CD4-positive, alpha-beta T cell treated with Interleukin-21 for 1 hour (primary cell): ENCODE data around the gene APRT.
"Not testable (repeated sequence)": the region's sequence is repeated elsewhere in the genome, so short reads cannot be mapped to it uniquely, and the experiment has no call there.

Experiments
- DNase-seq: peaks from one replicate; pipeline ENCODE4 v3.0.0-alpha.2; 2020

APRT gene

GRCh38 chr16:88784856-88785105, 26.9 kb downstream of the APRT start:
- DNase-seq = no peak

- peak; percentile 49 for DNase-seq
Observed at GRCh38 chr16:88784074-88784855, 27.5 kb downstream of the APRT start.

DNA sequence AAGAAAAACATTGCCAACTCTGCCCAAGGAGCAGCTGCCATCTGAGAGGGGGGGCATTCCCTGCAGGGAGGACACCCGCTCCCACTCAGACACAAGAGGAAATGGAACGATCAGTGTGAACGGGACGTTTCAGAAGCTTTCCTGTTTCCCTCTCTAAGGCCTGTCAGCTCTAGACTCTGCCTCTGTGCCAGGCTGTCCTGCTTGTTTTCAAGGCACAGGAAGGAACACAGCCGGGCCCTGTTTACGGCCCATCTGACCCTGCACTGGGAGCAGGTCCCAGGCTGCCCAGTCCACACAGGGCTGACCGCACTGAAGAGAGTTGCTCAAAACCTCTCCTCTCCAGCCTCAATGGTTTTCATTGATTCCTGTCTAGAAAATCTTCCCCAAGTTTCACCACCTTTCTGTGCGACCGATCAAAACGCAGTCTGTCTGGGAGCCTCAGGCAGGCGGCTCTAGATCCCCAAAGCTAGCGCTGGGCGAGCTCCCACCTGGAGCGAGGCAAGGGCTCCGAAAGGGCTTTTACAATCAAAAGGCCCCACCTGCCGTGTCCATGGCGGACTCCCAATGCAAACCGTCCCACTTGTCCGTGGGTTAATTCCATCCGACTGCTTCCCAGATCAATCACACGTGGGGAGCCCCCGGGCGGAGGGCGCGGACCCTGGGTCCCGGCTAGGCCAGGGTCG, 28.2 kb downstream of the APRT start:
- peak; percentile 31 for DNase-seq

DNA sequence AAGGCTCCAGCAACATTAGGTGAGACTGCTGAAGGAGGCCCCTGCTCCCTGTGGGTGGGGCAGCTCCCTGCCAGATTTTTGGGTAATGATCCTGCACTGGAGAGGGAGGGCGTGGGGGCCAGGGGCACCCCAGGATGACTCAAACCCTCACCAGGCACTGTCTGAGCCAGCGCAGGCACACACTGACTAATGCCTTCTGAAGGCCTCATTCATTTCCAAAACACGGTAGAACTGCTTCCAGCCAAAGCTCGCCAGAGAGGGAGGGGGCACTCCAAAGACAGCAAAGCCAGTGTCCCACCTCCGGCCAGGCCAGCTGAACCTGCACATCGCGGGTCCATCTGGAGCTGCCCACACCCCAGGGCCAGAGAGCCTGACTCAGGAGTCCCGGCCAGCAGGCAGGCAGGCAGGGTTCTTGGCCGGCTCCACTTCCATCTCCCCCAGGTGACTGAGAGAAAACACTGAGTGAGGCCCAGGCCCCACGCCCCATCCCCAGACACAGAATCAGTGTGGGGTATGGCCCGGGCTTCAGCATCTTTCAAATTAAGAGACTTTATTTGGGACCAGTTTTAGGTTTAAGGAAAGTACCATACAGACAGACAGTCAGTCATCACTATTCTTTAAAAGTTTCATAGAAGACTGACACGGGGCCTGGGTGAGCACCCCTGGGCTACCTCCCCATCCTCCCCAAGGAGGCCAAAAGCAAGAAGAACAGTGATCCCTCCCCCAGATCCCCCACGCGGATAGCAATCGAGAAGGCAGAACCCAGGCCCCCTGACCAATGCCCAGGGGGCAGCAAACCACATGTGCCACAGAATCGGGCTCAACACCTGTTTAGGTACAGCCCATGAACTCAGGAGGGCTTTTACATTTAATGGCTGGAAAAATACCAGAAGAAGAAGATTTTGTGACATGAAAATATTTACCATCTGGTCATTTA, 29.0 kb downstream of the APRT start:
- DNase-seq = no peak

GRCh38 chr16:88781140-88782077, 30.3 kb downstream of the APRT start:
- peak; percentile 75 for DNase-seq

DNA sequence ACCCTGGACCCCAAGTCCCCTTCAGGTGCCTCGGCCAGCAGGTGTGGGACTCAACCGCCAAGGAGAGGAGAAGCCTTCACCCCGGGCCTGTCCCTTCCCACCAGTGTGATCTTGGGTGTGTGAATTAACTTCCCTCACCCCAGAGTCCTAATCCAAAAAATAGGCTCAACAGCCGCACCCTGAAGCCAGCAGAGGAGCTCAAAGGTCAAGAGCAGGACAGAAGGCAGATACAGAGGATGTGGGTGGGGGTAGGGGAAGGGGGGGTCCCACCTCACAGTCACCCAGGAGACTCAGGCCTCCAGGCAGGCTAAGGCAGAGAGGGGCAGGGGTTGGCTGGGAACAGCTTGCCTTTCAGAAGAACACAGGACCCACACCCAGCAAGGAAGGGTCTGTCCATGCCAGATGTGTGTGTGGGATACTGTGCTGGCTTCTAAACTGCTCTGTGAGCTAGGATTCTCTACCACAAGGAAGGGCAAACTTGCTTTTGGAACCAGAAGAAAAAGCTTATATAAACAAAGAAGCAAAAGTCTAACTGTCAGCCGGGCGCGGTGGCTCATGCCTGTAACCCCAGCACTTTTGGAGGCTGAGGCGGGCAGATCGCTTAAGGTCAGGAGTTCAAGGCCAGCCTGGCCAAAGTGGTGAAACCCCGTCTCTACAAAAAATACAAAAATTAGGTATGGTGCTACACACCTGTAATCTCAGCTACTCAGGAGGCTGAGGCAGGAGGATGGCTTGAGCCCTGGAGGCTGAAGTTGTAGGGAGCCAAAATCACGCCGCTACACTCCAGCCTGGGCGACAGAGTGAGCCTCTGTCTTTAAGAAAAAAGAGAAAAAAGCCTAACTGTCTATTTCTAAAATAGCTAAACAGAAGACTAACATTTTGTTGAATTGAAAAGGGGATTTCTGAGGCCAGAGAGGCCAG, 31.3 kb downstream of the APRT start:
- no peak for DNase-seq

GRCh38 chr16:88779406-88780141, 32.2 kb downstream of the APRT start:
- no peak for DNase-seq

DNA sequence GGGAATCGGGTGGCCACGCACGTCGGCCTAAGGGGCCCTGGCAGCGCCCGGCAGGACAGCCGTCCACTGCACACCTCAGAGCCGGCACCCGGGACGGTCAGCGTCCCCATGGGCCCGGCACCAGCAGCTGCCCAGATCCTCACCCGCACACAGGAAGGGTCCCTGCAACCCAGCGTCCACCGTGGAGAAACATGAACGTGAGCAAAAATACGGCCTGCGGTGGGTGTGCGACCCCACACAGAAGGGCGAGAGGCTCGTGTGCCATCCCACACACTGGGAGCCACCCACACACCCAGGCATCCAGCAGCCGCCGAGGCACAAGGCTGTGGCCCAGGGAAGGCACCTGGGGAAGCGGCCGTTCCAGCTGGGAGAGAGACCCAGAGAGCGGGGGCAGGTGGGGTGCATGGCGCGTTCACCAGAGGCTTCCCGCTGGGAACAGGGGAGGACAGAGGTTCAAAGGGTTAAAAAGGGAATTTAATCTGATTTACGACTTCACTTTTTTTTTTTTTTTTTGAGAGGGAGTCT, 33.1 kb downstream of the APRT start:
- no peak for DNase-seq

DNA sequence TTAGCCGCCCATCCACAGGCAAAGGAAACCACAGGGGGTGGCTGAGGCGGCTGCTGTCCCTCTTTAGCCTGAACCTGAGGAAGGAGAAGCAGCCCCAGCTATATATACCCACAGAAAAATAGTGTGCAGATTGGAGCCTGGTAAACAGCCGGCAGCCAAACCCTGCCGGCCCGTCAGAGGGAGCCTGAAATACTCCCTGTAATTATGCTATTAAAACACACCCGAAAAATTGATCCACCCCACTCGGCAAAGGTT, 33.5 kb downstream of the APRT start:
- no peak for DNase-seq

GRCh38 chr16:88777471-88778270, 34.1 kb downstream of the APRT start:
- DNase-seq = no peak

GRCh38 chr16:88775825-88776224, 35.9 kb downstream of the APRT start:
- no peak for DNase-seq

GRCh38 chr16:88774544-88775393, 37.0 kb downstream of the APRT start:
- no peak for DNase-seq

DNA sequence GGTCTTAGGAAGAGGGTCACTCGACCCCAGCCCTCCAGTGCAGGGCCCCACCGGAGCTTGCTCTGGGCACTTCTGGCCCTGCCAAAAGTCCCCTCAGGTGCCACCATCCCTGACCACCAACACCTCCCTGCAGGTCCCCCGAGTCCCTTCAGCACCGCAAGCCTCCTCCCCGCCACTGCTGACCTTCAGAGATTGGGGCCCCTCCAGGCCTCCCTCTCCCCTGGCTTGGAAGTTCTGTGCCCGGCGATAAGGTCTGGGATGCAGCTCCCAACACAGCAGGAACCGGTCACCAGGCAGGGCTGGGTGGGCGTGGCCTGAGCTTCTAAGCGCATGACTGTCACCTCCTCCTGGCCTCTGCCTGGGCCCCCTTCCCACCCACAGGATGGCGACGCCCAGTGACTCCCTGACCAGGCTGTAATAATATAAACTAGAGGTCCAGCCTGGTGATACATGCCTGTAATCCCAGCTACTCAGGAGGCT, 37.9 kb downstream of the APRT start:
- no peak for DNase-seq

GRCh38 chr16:88772871-88773811, 38.6 kb downstream of the APRT start:
- DNase-seq = no peak

- DNase-seq = not testable (repeated sequence)
Observed at GRCh38 chr16:88771781-88772180, 39.9 kb downstream of the APRT start.

DNA sequence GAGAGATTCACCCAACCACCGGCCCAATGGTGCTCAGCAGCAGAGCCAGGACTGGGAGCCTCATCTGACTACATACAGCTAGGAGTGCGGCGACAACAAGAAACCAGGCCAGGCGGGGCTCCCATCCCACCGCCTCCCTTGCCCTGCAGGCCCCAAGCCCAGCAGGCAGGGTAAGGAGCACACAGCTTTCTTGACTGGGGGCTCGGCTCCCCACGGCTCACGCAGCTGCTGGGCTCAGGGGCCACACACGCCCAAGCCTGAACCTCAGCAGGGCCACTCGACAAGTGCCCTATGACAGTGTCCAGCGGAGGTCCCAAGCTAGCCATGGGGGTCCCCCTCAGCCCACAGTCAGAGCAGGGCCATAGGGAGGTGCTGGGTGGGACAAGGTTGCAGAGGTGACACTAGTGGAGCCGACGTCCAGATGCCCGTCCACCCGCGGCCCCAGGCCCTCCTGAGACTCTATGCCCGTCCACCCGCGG, 40.4 kb downstream of the APRT start:
- no peak for DNase-seq
